Measurements from ENCODE around the gene SLC39A11. TPM values are rescaled to one million over a fixed set of nuclear protein-coding genes. Genes with fewer than 3 reads are reported as not detected.

The SLC39A11 gene
- total and polyA plus RNA-seq, 8 donors, result 13.6 to 49.0 (median 17.5) TPM

GRCh38 chr17:72658675-72659074 lies 433.8 kb downstream of the SLC39A11 start:
- no peak for ATAC-seq

GRCh38 chr17:72657467-72658317 lies 434.8 kb downstream of the SLC39A11 start:
- intact Hi-C loops (cut with DNase I), result no loop called here

More at GRCh38 chr17:72658675-72659074, 433.8 kb downstream of the SLC39A11 start:
- Histone ChIP-seq H3K9me3 (no peaks in the 10 kb centered on the region), H3K36me3 (no peaks in the 10 kb centered on the region), H3K27me3 (no peaks in the 10 kb centered on the region), H3K4me3 (no peak overlapping the region), H3K4me1 (no peaks in the 10 kb centered on the region), H3K27ac (no peak overlapping the region)
- DNase-seq, result no peak
- intact Hi-C loops (cut with DNase I), result no loop called here
- no peak for TF ChIP-seq CTCF (IDR thresholded peaks at IDR 0.05)

GRCh38 chr17:72656130-72656763 lies 436.2 kb downstream of the SLC39A11 start:
- intact Hi-C loops (cut with DNase I), result no loop called here
- TF ChIP-seq CTCF (IDR thresholded peaks at IDR 0.05), result no peak
- Histone ChIP-seq H3K36me3 (no peaks in the 10 kb centered on the region), H3K27ac (no peak overlapping the region), H3K4me3 (no peak overlapping the region), H3K9me3 (no peaks in the 10 kb centered on the region), H3K27me3 (no peaks in the 10 kb centered on the region), H3K4me1 (no peaks in the 10 kb centered on the region)
- DNase-seq (no peak), ATAC-seq (no peak)

More at GRCh38 chr17:72657467-72658317, 434.8 kb downstream of the SLC39A11 start:
- Histone ChIP-seq H3K27ac (no peak overlapping the region), H3K4me3 (no peak overlapping the region), H3K4me1 (no peaks in the 10 kb centered on the region), H3K27me3 (no peaks in the 10 kb centered on the region), H3K36me3 (no peaks in the 10 kb centered on the region), H3K9me3 (no peaks in the 10 kb centered on the region)
- no peak for TF ChIP-seq CTCF (IDR thresholded peaks at IDR 0.05)
- ATAC-seq (no peak), DNase-seq (no peak)

GRCh38 chr17:72654706-72655105 lies 437.8 kb downstream of the SLC39A11 start:
- TF ChIP-seq CTCF (IDR thresholded peaks at IDR 0.05), result no peak

GRCh38 chr17:72651988-72652387 lies 440.5 kb downstream of the SLC39A11 start:
- H3K4me3 ChIP-seq, result no peak overlapping the region
- no peak overlapping the region for H3K27ac ChIP-seq
- DNase-seq (no peak), ATAC-seq (no peak)
- H3K4me1 ChIP-seq, result no peaks in the 10 kb centered on the region
- TF ChIP-seq CTCF (IDR thresholded peaks at IDR 0.05), result no peak
- intact Hi-C loops (cut with DNase I), result no loop called here
- no peaks in the 10 kb centered on the region for H3K27me3 ChIP-seq
- peaks cover 0 to 22% of the 10 kb centered on the region in 2 donors for H3K36me3 ChIP-seq
- H3K9me3 ChIP-seq, result no peaks in the 10 kb centered on the region

More at GRCh38 chr17:72654706-72655105, 437.8 kb downstream of the SLC39A11 start:
- no peaks in the 10 kb centered on the region for H3K9me3 ChIP-seq
- no peak for ATAC-seq
- H3K36me3 ChIP-seq, result no peaks in the 10 kb centered on the region
- intact Hi-C loops (cut with DNase I), result no loop called here
- no peak overlapping the region for H3K4me3 ChIP-seq
- no peak for DNase-seq
- no peaks in the 10 kb centered on the region for H3K4me1 ChIP-seq
- no peaks in the 10 kb centered on the region for H3K27me3 ChIP-seq
- H3K27ac ChIP-seq, result no peak overlapping the region
